ENCODE measurements around the gene SLC51A.

DNA sequence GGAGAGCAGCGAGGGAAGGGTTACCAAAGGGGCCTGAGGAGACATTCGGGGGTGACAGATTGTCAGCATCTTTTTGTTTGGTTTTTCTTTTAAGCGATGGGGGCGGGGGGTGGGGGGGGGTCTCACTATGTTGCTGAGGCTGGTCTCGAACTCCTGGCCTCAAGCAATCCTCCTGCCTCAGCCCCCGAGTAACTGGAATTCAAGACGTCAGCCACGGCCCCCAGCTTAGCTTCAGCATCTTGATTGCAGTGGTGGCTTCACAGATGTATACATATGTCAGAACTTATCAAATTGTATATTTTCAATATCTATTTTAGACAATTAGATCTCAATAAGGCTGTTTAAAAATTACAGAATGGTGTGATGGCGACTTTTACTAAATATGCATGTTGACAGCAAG lies 36.0 kb upstream of the SLC51A start:
- TF ChIP-seq POLR2AphosphoS5 (IDR thresholded peaks at IDR 0.05) (no peak), CTCF (IDR thresholded peaks at IDR 0.05) (no peak), EP300 (IDR thresholded peaks at IDR 0.05) (no peak), POLR2A (IDR thresholded peaks at IDR 0.05) (no peak)
